ENCODE measurements around the gene PPP1R3C.

Gene PPP1R3C

DNA sequence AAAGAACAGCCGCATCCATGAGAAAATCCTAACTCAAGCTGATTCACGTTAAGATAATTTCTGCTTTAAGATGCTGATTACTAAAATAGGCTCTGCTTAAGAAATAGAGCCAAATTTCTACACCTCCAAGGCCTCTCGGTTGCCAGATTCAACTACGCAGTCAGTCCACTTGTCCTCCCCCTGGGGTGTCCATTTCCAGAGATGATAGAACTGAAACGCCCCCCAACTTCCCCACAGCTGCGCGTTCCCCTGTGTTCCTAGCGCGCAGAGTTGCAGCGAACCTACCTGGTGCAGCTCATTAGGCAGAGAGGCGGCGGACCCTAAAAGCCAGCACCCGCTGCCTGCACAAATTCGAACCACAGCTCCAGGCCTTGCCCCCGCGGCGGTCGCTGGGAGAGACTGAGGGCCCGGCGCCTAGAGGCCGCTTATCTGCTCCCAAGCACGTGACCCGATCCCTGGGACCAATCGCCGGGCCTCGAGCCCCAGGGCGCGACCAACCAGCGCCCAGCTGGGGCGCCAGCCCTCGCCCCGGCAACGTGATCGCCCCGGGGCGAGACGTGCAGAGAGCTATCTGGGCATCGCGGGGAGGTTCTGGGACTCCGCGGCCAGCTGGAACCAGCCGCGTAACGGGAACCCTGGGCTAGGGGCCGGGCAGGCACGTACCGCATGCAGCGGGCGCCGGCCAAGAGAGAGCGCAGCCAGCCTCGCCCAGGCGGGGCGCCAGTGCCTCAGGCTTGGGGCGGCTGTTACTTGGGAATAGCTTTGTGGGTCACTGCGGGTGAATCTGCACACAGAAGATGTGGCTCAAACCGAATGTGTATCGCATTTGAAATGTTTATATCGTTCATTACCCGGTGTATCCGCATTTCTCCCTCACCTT lies at the start of gene PPP1R3C:
Gene PPP1R3C (minus strand): TSS at position 401 of the 880 bp plus-strand sequence. CDS start 102 bp downstream, at position 299.
- peak in 1 of 2 experiments; percentile 66 for DNase-seq

DNA sequence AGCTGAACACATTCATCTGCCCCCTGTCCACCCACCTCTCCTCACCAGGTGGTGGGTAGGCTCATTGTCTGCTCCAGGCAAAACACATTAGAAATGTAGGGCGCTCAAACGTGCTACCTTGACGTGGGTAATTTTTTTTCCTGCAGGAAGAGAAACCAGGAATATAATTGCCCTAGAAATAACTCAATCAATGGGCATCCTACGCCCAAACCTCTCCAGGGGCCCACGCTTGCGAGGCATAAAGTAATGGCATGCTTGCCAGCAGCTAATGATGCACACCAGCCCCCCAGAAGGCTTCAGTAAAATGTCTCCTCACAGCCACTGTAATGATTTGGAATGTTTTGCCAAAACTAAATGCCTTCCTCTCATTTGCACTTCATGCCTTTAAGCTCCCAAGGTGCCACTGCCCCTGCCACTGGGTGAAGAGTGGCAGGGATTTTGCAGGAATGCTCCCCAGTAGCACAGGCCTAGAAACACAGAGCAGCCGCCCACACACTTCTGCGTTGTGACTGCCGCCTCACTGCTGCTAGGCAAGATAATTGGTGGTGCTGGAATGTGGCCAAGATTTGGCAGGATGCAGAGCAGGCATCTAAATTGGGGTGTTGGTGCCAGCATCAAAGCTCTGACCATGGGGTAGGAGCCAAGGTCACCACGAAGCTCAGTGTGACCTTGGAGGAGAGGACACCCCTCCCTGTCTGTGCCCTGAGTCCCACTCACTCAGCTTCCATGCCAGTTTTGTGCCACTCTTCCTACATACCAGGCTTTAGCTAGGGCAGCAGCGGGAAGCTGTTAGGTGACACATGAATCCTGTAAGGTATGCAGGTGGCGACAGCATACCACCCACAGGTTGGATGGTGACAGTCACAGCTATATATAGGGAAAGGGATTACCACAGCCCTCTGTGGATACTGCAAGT lies 48.7 kb upstream of the PPP1R3C start:
- peak in 1 of 2 experiments; percentile 29 for DNase-seq

DNA sequence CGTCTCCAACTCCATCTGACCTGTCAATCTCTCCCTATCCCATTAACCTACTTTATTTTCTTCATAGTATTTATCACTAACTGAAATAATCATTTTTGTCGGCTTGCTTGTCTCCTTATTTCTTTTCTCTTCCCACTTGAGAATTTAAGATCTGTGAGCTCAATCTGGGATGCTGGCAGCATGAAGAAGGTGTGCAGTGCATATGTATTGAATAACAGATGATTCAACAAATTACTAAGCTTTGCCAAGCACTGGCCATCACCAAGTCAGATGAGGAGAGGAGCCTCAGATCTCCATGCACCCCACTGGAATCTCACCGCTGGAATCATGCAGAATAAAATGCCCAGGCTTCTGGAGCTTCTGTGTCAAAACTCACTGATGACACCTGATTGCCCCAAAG lies 47.6 kb upstream of the PPP1R3C start:
- DNase-seq: no peak

DNA sequence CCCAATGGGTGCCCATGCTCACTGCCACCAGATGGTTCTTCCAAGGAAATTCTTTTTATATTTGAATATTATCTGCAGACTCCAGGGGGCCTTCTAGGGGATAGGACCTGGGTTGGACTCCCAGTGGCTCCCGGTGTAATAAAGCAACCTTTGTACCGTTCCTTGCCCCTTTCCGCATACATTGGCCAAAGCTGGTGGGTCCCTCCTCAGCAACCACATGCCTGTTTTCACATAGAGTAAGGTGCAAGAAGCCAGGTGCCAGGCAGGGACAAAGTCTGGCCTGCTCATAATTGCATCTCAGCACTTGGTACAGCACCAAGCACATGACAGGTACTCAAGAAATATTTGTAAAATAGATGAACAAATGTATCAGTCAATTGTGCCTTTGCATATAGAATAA lies 46.4 kb upstream of the PPP1R3C start:
- DNase-seq: no peak

DNA sequence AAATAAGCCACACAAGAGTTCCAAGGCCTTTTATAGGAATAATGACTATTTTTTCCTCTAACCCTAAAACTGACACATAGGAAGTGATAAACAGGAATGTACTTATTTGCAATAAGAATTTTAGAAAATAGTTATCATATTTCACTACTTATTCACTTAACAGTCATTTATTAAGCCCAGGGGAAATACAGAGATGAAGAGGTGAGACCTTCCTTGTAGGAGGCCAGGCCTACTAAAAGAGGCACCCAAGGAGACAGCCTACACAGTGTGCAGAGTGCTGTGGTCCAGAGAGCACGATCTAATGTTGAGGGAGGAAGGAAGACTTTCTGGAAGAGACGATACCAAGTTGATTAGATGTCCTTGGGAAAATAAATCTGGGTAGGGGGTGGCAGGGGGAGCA lies 45.0 kb upstream of the PPP1R3C start:
- DNase-seq: no peak

DNA sequence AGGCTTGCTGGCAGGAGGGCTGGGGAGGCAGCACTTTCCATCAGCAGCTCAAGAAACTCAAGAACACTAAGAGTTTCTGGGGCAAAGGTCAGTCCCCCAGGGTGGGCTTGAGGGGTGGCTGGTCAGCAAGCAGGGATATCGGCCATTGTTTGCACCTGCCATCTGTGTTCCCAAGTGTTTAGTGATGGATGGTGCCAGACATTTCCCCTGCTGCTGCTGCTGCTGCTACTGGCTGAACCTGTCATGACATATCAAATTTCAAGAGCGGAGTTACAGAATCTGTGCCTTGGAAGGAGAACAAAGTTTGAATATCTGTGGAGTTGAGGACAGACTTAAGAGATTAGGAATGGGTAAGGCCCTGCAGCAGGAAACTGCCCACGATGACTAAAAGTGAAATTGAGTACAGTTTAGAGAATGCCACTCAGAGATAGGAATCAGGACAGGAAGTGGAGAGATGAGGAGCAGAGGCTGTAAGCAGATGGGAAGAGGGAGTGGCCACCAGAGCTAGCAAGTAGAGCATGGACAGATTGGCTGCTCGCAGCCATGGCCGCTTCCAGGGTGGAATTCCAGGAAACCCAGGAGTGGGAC lies 39.2 kb upstream of the PPP1R3C start:
- no peak for DNase-seq

DNA sequence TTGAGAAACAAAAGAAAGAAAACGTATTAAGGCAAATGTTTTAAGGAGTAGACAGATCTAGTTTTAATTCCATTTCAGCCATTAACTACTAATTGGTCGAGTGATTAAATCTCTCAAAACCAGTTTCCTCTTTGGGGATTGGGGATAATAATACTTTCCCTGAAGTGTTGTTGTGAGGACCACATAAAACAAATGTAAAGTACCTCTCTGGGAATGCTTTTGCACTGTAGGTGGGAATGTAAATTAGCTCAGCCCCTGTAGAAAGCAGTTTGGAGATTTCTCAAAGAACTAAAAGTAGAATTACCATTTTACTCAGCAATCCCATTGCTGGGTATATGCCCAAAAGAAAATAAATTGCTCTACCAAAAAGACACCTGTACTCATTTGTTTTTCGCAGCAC lies 36.0 kb upstream of the PPP1R3C start:
- no peak for DNase-seq

DNA sequence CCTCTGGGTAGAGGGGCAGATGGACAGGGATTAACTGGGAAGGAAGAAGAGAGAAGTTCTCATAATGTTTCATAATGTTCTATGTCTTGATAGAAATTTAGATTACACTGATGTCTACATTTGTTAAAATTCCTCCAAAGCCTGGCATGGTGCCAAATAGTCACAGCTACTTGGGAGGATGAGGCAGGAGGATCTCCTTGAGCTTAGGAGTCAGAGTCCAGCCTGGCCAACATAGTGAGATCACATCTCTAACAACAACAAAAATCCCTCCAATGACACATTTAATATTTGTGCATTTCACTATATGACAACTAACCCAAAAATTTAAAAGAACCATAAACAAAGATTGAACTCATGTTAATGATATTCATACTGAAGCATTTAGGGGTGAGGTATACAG lies 33.0 kb upstream of the PPP1R3C start:
- DNase-seq: no peak

DNA sequence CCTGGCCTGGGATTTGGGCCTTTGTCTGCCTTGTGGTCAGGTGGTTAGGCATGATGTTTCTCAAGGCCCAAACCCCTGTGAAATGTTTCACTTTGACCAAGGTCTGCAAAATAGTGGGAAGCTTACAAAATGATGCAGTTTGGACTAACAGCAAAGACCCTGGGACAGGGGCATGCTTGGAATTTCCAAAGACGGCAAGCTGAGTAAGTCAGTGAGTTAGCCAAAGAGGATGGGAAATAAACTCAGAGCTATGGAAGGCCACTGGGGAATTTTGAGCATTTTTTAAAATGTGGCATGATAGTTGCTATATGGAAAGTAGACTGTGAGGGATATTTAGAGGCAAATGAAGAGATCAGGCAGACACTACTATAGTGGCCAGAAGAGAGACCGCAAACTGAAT lies 31.6 kb upstream of the PPP1R3C start:
- no peak for DNase-seq

DNA sequence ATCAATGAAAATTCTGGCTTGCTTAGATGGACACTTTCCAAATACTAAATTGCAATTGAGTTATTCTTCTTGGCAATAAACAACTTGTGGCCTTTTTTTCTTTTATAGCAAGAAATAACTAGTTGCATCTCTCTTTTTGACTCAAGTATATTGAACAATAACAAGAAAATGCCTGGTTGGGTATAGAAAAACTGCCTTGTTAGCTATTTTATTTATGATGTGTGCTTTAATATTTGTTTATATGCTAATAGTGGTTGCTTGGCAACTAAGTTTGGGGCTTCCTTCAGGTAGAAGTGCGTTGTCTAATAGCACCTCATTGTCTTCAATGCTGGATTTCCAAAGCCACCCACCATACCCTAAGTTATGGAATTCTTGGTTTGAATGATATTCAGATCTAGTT lies 30.1 kb upstream of the PPP1R3C start:
- no peak for DNase-seq

DNA sequence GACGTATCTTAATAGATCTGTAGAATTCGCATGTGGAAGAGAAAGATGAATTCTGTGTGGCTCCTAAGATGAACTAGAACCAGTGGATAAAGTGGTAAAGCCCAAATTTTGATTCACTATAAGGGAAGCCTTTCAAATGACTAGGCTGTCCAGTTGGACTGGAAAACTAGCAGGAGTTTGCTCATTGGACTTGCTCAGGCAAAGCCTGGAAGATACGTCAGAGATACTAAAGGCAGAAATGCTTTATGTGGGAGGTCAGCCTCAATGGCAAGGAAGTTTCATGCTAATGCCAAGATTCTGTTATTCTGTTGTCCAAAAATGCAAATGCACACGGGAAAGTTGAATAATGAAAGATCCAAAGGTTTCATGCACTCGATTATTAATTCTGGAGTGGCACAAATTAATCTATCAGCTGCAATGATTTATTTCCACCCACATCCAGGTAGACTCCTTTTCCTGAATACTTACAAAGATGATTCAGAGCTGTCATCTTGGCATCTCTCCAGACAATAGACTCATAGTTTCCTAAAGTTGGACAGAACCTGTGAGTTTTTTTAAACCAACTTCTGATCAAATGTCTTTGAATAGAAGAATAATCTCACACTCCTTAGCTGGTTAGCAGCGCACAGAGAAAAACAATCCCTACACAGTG lies 20.5 kb upstream of the PPP1R3C start:
- no peak for DNase-seq

DNA sequence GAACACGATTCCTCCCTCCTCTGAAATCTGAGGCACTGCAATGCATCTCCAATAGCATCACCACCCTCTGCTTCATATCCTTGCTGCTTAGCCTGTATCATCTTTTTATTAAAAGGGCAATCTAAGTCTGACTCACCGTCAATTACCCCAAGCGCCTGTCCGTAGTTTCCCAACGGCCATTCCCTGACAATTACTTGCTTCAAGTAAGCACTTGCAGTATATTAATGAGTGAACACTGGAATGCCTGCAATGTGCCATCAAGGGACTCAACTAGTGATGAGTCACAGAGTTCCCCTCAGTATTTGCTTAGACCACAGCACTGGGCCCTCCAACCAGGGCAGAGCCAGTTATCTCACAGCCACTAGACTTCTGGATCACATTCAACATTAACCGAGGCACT lies 19.5 kb upstream of the PPP1R3C start:
- no peak for DNase-seq

DNA sequence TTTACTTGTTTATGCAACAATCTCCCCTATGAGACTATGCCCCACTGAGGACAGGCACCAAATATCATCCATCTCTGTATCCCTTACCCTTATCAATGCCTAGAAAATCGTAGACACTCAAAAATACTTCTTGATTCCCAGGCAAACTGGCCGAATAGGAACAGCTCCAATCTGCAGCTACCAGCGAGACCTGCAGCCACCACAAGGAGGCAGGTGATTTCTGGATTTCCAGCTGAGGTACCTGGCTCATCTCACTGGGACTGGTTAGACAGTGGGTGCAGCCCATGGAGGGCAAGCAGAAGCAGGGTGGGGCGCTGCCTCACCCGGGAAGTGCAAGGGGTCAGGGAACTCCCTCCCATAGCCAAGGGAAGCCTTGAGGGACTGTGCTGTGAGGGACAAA lies 10.8 kb upstream of the PPP1R3C start:
- DNase-seq: no peak

DNA sequence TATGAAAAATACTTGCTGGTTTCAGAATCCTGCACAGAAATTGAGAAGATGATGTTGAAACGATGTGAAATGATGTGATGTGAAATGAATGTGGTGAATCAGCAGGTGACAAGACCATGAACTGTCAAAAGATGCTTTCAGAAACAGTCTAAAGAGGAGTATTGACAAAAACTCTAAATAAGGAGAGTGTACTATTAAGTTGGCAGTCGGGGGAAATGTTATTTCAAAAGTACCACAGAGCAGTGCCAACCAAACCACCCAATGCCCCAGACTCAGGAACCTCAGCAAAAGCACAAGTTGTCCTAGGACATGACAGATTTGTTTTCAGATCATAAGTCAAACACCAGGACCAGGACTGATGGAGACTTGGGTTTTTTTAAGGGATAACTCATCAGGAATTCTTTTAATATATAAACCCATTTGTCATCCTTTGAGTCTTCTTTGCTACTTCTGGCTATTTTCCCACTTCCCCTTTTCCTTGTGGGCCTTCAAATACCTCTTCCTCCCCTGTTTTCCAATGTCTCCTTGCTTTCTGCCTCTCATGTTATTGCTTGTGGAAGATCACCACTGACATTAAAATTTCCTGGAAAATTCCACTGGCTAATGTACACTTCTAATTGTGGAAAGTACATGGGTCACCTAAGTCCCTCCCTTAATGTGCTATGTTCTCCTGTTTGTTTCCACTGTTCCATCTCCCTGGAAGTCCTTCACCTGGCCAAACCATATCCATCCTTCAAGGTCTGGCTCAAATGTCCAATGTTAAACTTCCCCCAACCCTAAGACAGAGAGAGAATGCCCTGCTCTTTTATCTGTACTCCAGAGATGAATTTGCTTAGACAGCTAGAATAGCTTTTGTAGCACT lies 10.2 kb upstream of the PPP1R3C start:
- no peak for DNase-seq

DNA sequence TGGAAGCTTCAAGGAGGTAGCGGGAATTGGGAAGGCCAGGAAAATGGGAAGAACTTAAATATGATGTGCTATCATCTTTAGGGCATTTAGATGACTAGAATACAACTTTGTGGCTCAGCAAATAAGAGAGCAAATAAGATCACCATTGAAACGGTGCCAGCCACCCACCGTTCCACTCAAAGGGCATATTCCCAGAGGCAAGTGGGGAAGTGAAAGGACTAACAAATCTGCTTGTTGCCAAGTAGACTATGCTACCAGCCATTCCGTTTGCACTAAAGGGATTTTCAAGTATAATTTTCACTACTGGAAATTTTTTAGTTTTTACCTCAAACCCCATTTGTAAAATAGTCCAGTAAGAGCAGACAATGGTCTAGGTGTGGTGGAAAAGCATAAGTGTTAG lies 4.0 kb upstream of the PPP1R3C start:
- DNase-seq: no peak

DNA sequence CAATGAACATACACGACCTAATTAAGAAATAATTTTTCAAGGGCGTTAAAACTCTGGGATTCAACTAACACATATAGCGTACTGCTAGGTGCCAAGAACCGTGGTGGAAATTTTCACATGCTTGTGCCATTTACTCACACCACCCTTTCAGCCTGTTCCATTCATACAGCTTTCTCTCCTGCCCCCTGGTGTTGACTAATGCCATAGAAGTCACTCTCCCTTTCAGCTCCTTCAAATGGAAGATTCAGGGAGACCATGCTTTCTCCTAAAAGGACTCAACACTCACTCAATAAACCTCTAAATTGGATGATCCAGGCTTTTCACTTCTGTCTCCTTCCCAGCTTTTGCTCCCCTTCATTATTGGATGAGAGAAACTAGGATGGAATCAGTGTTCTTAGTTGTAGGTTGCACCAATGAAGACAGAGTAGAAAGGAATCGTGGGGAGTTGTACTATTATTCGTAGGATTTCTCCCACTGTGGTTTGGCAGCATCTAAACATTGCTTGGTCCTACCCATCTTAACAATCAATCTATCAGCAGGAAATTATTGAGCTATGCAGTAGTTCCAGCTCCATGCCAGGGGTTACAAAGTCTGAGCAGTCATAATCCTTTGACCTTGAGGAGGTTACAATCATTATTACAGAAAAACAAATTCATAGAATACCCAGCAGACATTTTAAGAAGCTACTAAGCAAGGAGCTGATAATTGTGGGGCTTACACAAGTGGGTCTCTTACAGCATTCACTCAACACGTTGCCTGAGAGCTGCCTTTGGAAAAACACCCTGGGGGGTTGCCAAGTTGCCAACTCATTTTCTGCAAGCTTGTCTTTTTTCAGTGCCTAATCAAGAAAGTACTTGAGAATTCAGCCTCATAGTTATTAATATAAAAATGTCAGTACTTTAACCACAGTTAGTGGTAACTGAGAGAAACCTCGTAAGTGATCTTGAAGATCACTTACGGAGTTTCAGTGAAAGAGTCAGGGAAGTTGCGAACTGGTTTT lies 2.8 kb upstream of the PPP1R3C start:
- DNase-seq: peak in 1 of 2 experiments; percentile 14

DNA sequence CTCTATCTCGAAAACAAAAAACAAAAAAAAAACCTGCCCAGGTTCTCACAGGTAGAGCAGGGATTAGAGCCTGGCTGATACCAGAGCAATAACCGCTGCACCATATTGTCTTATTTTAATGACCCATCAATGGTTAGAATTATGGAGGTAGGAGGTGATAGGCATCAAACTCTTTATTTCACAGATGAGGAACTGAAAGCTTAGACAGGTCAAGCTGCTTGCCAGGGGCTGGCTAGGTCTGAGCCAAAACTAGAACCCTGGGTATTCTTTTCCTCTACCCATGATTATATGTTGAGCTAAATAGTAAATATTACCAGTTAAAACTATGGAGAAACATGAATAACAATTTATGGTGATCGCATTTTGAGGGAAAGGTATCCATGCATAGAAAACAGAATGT lies 2.0 kb upstream of the PPP1R3C start:
- no peak for DNase-seq

DNA sequence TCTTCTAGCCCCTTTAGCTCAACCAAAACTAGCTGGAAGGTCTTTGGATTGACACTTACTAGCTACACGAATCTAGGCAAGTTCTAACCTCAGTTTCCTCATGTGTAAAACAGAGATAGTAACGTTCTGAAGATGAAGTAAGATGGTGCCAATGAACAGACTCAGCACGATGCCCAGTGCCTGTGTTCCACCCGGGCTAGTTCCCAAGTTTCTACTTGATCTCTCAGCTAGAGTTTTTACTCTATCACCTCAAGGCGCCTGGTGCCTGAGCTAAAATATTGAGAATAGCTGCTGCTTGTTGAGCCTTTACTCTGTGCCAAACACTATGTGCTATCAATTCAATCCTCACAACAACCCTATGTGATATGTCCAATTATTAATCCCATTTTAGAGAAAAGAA lies 1.4 kb upstream of the PPP1R3C start:
- DNase-seq: no peak

DNA sequence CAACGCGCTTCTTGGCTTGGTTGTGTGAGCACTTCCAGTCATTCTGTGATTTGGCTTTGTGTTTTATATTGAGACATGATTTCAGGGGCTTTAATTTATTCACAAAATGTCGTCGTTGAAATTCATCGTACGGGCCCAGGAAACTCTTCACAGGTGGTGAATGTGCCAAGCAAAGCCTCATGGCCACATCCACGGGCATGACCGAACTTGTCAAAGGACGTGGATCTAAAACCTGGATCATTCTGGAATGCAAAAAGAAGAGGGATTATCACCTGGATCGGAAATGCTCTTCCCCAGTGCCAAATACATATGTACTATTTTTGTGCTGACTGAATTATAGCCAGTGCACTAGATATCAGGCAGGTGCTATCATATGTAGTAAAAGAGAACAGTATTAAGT lies 2.2 kb downstream of the PPP1R3C start:
- DNase-seq: no peak

DNA sequence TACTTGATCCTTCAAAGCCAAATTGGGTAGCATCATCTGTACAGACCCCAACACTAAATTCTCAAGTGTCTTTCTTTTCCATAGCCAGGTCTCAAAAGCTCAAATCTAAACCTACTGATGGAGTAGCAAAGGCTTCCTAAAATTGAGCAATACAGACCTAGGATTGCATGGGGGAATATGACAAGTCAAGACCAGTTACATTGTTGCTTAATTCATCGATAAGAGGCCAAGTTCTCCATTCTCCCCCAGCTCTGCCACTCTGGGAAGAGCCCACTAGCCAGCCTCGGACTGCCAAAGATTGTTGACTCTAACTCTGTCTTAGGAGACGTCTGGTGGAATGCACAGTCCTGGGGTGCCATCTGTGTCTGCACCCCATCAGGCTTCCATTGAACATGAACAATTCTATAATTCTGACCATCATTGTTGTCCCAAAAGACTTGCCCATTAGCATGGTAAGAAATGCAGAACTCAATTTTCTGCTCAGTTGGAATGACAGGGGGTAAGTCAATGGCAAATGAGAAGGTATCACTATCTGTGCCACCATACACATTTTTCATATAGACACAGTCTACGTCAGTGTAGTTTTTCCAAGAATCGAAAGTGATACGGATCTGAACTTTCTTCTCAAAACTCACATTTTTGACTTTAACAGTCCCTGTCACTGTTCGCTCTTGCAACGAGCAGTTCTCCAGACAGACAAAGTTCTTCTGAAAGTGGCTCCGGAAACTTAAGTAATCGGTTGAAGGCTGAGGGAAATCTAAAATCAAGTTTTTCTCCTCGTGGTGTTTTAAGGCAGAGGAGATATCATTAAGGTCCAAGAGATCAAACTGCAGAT lies 2.9 kb downstream of the PPP1R3C start:
- DNase-seq: no peak
